H1 (cell line): ENCODE results near the gene EXOSC7. TPM values are rescaled to one million over a fixed set of nuclear protein-coding genes. Genes with fewer than 3 reads are reported as not detected.
A peak's percentile ranks its signal among the peaks of the same experiment; 100 is the strongest.

Experiments
- CTCF ChIA-PET: fragments of 300-600 bp; sonication (Branson Sonifier 250); formaldehyde crosslinking; loops from one replicate; lab custom pipeline; 2021; ENCODE audit not compliant: partially characterized antibody; lab: Charles Lee
- POLR2A ChIA-PET: fragments of 300-600 bp; sonication (Branson Sonifier 250); formaldehyde crosslinking; loops from one replicate; lab custom pipeline; 2021; ENCODE audit warnings: inconsistent platforms; ENCODE audit not compliant: partially characterized antibody; lab: Charles Lee
- DNase-seq, 2 experiments: peaks; one replicate each; pipeline versions ENCODE4 v3.0.0 to v3.0.0-alpha.2; 2010 to 2022; ENCODE audit warnings: low spot score in 2 of 2, low read depth in 1 of 2, mixed read lengths in 1 of 2
- FAIRE-seq: peaks from 2 replicates; lab custom pipeline; 2011; peaks lifted over from hg19 to GRCh38; lab: Jason Lieb, UNC
- H2AFZ ChIP-seq: 2 replicates; pipeline ENCODE4 v1.8.1; 2012; ENCODE audit warnings: low read length, inconsistent platforms
- H2AK5ac ChIP-seq: 2 replicates; pipeline ENCODE4 v1.6.1; 2013; ENCODE audit warnings: low read depth, low read length
- H2BK120ac ChIP-seq: replicated peaks from 2 replicates; pipeline ENCODE3; 2013; ENCODE audit warnings: low read depth, low read length, inconsistent platforms
- H2BK12ac ChIP-seq: 2 replicates; pipeline ENCODE4 v1.6.1; 2013; ENCODE audit warnings: low read depth, low read length
- H2BK15ac ChIP-seq: 2 replicates; pipeline ENCODE4 v1.6.1; 2013; ENCODE audit warnings: low read length
- H2BK20ac ChIP-seq: 2 replicates; pipeline ENCODE4 v1.6.1; 2013; ENCODE audit warnings: low read length
- H2BK5ac ChIP-seq: 2 replicates; pipeline ENCODE4 v1.6.1; 2013; ENCODE audit warnings: low read depth, low read length
- H3K14ac ChIP-seq: 2 replicates; pipeline ENCODE4 v1.6.1; 2013; ENCODE audit warnings: inconsistent platforms; ENCODE audit not compliant: insufficient read length
- H3K18ac ChIP-seq: 2 replicates; pipeline ENCODE4 v1.6.1; 2013; ENCODE audit warnings: low read length; ENCODE audit errors: extremely low read depth
- H3K23ac ChIP-seq: 2 replicates; pipeline ENCODE4 v1.6.1; 2013; ENCODE audit warnings: inconsistent platforms; ENCODE audit not compliant: insufficient read length
- H3K23me2 ChIP-seq: 2 replicates; pipeline ENCODE4 v1.6.1; 2013; ENCODE audit warnings: low read depth, low read length
- H3K27ac ChIP-seq: 2 replicates; pipeline ENCODE4 v1.6.1; 2011; ENCODE audit warnings: low read depth, low read length, inconsistent platforms
- H3K27me3 ChIP-seq, 4 experiments: replicated peaks in 1 of 4; 1 replicate in 1 of 4; 2 replicates in 3 of 4; pipeline versions ENCODE4 v1.6.1 to v1.8.1; 2011 to 2013; ENCODE audit warnings: low read length in 3 of 4, mild to moderate bottlenecking in 3 of 4, inconsistent platforms in 2 of 4, mixed read lengths in 2 of 4, moderate library complexity in 1 of 4; ENCODE audit not compliant: control insufficient read depth in 3 of 4, insufficient read depth in 3 of 4; ENCODE audit errors: extremely low read depth in 1 of 4
- H3K36me3 ChIP-seq, 4 experiments: 2 replicates each; pipeline versions ENCODE4 v1.6.1 to v1.8.1; 2011 to 2013; ENCODE audit warnings: mild to moderate bottlenecking in 4 of 4, low read length in 3 of 4, moderate library complexity in 2 of 4, control low read depth in 1 of 4, inconsistent platforms in 1 of 4; ENCODE audit not compliant: insufficient read depth in 4 of 4, control insufficient read depth in 2 of 4
- H3K4ac ChIP-seq: replicated peaks from 2 replicates; pipeline ENCODE3; 2013; ENCODE audit warnings: low read length, low read depth, mixed read lengths, inconsistent platforms; ENCODE audit not compliant: insufficient read length
- H3K4me1 ChIP-seq, 4 experiments: replicated peaks in 1 of 4; 1 replicate in 1 of 4; 2 replicates in 3 of 4; pipeline versions ENCODE4 v1.6.1 to v1.8.1; 2011 to 2013; ENCODE audit warnings: low read length in 3 of 4, inconsistent platforms in 2 of 4, mixed read lengths in 1 of 4; ENCODE audit not compliant: insufficient read depth in 4 of 4, control insufficient read depth in 3 of 4
- H3K4me2 ChIP-seq, 2 experiments: 2 replicates each; pipeline versions ENCODE4 v1.6.1 to v1.8.1; 2011 to 2013; ENCODE audit warnings: low read depth in 2 of 2, low read length in 2 of 2, control low read depth in 1 of 2, inconsistent platforms in 1 of 2, mild to moderate bottlenecking in 1 of 2; ENCODE audit not compliant: insufficient read depth in 1 of 2
- H3K4me3 ChIP-seq, 4 experiments: fragments of 200-600, 300-600 bp in 1 of 4; sonication (generic), shearing (Covaris generic), sonication (Bioruptor Twin) in 1 of 4; 2 replicates each; pipeline versions ENCODE4 v1.5.1 to v1.8.1; 2011 to 2016; ENCODE audit warnings: low read length in 4 of 4, low read depth in 3 of 4, control low read depth in 2 of 4, inconsistent platforms in 2 of 4, mild to moderate bottlenecking in 2 of 4, mixed read lengths in 1 of 4, moderate library complexity in 1 of 4; ENCODE audit not compliant: insufficient read depth in 2 of 4; ENCODE audit errors: extremely low read depth in 1 of 4
- H3K56ac ChIP-seq: replicated peaks from 2 replicates; pipeline ENCODE3; 2013; ENCODE audit warnings: low read depth, mild to moderate bottlenecking, mixed read lengths, low read length, inconsistent platforms; ENCODE audit not compliant: insufficient read length
- H3K79me1 ChIP-seq: 2 replicates; pipeline ENCODE4 v1.6.1; 2013; ENCODE audit warnings: low read depth, low read length, control low read depth
- H3K79me2 ChIP-seq, 2 experiments: 2 replicates each; pipeline versions ENCODE4 v1.6.1 to v1.8.1; 2012 to 2013; ENCODE audit warnings: low read length in 2 of 2, mild to moderate bottlenecking in 2 of 2, inconsistent platforms in 1 of 2; ENCODE audit not compliant: insufficient read depth in 2 of 2, control insufficient read depth in 1 of 2
- H3K9ac ChIP-seq, 4 experiments: replicated peaks in 1 of 4; 1 replicate in 1 of 4; 2 replicates in 3 of 4; pipeline versions ENCODE4 v1.6.1 to v1.8.1; 2011 to 2013; ENCODE audit warnings: low read depth in 3 of 4, low read length in 3 of 4, control low read depth in 2 of 4, mild to moderate bottlenecking in 2 of 4, moderate library complexity in 2 of 4, inconsistent platforms in 1 of 4; ENCODE audit errors: extremely low read depth in 1 of 4
- H3K9me3 ChIP-seq, 2 experiments: 2 replicates each; pipeline versions ENCODE4 v1.6.1 to v1.8.1; 2012 to 2013; ENCODE audit warnings: mild to moderate bottlenecking in 2 of 2, moderate library complexity in 2 of 2, control low read depth in 1 of 2, inconsistent platforms in 1 of 2, low read depth in 1 of 2, low read length in 1 of 2, mixed read lengths in 1 of 2; ENCODE audit not compliant: insufficient read depth in 2 of 2
- H4K20me1 ChIP-seq, 2 experiments: replicated peaks in 1 of 2; 2 replicates each; pipeline versions ENCODE3 to v1.8.1; 2011 to 2013; ENCODE audit warnings: inconsistent platforms in 2 of 2, low read length in 2 of 2, mild to moderate bottlenecking in 1 of 2; ENCODE audit not compliant: insufficient read depth in 2 of 2, control insufficient read depth in 1 of 2
- H4K5ac ChIP-seq: 2 replicates; pipeline ENCODE4 v1.6.1; 2013; ENCODE audit warnings: low read length, low read depth, mixed read lengths, inconsistent platforms; ENCODE audit not compliant: insufficient read length
- H4K8ac ChIP-seq: 2 replicates; pipeline ENCODE4 v1.8.0; 2013; ENCODE audit warnings: mild to moderate bottlenecking, moderate library complexity, low read length, inconsistent platforms; ENCODE audit not compliant: insufficient read depth; ENCODE audit errors: extremely low read depth
- H4K91ac ChIP-seq: replicated peaks from 2 replicates; pipeline ENCODE3; 2013; ENCODE audit warnings: low read length, mixed read lengths, inconsistent platforms; ENCODE audit not compliant: insufficient read length
- CTCF ChIP-seq, 3 experiments: IDR thresholded peaks; 1 replicate in 2 of 3; 2 replicates in 1 of 3; pipeline versions ENCODE4 v1.5.1 to v1.6.1; 2011; ENCODE audit warnings: low read length in 3 of 3, mild to moderate bottlenecking in 3 of 3, inconsistent platforms in 2 of 3, low read depth in 1 of 3, moderate library complexity in 1 of 3; ENCODE audit not compliant: insufficient read depth in 1 of 3; ENCODE audit errors: control extremely low read depth in 1 of 3
- KDM1A ChIP-seq: fragments of 200-600, 300-600 bp; sonication (generic); IDR thresholded peaks from 2 replicates; pipeline ENCODE4 v1.7.1; 2016; ENCODE audit warnings: mild to moderate bottlenecking, low read length, borderline replicate concordance
- WGBS, 2 experiments: shearing (Covaris generic) in 1 of 2; methylation state at CpG; one replicate each; pipeline versions ENCODE4 v1.1.6 to v1.1.7; 2013 to 2015; ENCODE audit warnings: low lambda C conversion rate in 2 of 2, mixed read lengths in 2 of 2, inconsistent platforms in 1 of 2, low coverage in 1 of 2, missing lambda C conversion rate in 1 of 2; ENCODE audit not compliant: insufficient replicate concordance in 2 of 2, insufficient coverage in 1 of 2, insufficient read length in 1 of 2; ENCODE audit errors: extremely low coverage in 1 of 2, missing lambda C conversion rate in 1 of 2; 5-methylcytosine and 5-hydroxymethylcytosine counted together
- polyA plus RNA-seq, 7 experiments: library from polyadenylated mRNA; depleted of rRNA in 3 of 7; stranded (reverse) in 5 of 7; unstranded in 2 of 7; fragments of >200 nt in 5 of 7; fragments of 200-250 nt in 2 of 7; gene quantifications; 1 replicate in 5 of 7; 2 replicates in 1 of 7; 4 replicates in 1 of 7; pipeline versions ENCODE4 v1.2.1 to v1.2.3, GENCODE V29; 2011 to 2013; ENCODE audit warnings: missing spikeins in 2 of 7, mixed read lengths in 2 of 7
- total RNA-seq: library from RNA; stranded (reverse); fragmentation: NEBNext Ultra II Directional; extraction: Animal tissue kit (Norgen Biotek cat#: 25700); gene quantifications from 2 replicates; pipeline ENCODE4 v1.2.1, GENCODE V29; 2021

The EXOSC7 gene
- total and polyA plus RNA-seq, 2 of the 8 experiments (the other 6 are each of a cell fraction or from before 2014, with no cell fraction given), result 92.7 to 94.5 TPM

DNA sequence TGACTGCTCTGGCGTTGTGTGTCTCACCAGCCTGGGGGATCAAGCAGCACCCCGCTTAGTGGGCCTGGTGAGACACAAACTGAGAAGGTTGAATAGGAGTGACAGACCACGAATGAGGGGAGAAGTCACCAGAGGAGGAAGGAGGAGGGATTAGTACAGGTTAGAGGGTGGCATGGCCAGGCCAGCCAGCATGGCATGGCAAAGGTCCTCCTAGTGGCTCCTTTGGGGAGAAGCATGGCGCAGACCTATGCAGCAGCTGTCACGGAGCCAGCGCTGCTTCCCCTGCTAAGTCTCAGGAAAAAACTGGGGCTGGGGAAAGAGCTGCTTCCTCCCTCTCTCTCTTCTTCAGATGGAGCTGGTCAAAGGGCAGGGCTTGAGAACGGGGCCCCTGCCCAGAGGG, 48.7 kb upstream of the EXOSC7 start:
- H2AK5ac ChIP-seq, result no peak overlapping the region
- H3K9ac ChIP-seq, result no peak overlapping the region
- no peak overlapping the region for H3K4me2 ChIP-seq
- no peaks in the 10 kb centered on the region for H3K23me2 ChIP-seq
- H3K79me2 ChIP-seq, result no peaks in the 10 kb centered on the region
- no peak overlapping the region for H2AFZ ChIP-seq
- no peaks in the 10 kb centered on the region for H3K9me3 ChIP-seq
- no peak overlapping the region for H4K5ac ChIP-seq
- H3K14ac ChIP-seq, result no peak overlapping the region
- H3K18ac ChIP-seq, result no peak overlapping the region
- TF ChIP-seq CTCF (IDR thresholded peaks at IDR 0.05; ENCODE audit: control extremely low read depth in 1 of 3, insufficient read depth in 1 of 3, low read depth in 1 of 3, low read length in 3 of 3), result peak in 1 of 3 experiments; percentile 13; a peak in 1 of 4 replicates
- TF ChIP-seq KDM1A, result no peak
- POLR2A ChIA-PET, result interaction anchor here (0.6 to 1.2 kb wide), 3 partner anchors 23 to 1992 kb away, joined by 3 to 4 read pairs (median 3); no protein-coding TSS in a partner anchor
- peaks cover 6% of the 10 kb centered on the region in 2 experiments for H4K20me1 ChIP-seq
- no peaks in the 10 kb centered on the region for H3K4me1 ChIP-seq
- H4K91ac ChIP-seq, result no peak overlapping the region
- FAIRE-seq (no peak), DNase-seq (no peak)
- CTCF ChIA-PET, result interaction anchor here (0.8 to 9.0 kb wide), 9 partner anchors 11 to 46 kb away, joined by 3 to 69 read pairs (median 4); no protein-coding TSS in a partner anchor
- no peaks in the 10 kb centered on the region for H3K27me3 ChIP-seq
- H2BK5ac ChIP-seq, result no peak overlapping the region
- H3K23ac ChIP-seq, result no peak overlapping the region
- 93% methylated on average over 7 of the region's 7 CpGs; no CpG with 5 or more reads in 1 of the 2 experiments for WGBS, 2 experiments
- no peak overlapping the region for H3K4me3 ChIP-seq
- no peak overlapping the region for H2BK120ac ChIP-seq
- H3K36me3 ChIP-seq, result peaks cover 5 to 20% (median 7%) of the 10 kb centered on the region in 4 experiments; a peak in 6 of 8 replicates
- no peak overlapping the region for H3K56ac ChIP-seq
- H3K4ac ChIP-seq, result no peak overlapping the region
- H2BK15ac ChIP-seq, result no peak overlapping the region
- H4K8ac ChIP-seq, result no peak overlapping the region
- H2BK20ac ChIP-seq, result no peak overlapping the region
- no peak overlapping the region for H3K27ac ChIP-seq
- H3K79me1 ChIP-seq, result no peaks in the 10 kb centered on the region
- H2BK12ac ChIP-seq, result no peak overlapping the region
